ENCODE measurements around the gene OCIAD1. TPM values are rescaled to one million over a fixed set of nuclear protein-coding genes. Genes with fewer than 3 reads are reported as not detected.

OCIAD1 gene
- total and polyA plus RNA-seq, 9 donors: 73.4 to 241 (median 112) TPM

DNA sequence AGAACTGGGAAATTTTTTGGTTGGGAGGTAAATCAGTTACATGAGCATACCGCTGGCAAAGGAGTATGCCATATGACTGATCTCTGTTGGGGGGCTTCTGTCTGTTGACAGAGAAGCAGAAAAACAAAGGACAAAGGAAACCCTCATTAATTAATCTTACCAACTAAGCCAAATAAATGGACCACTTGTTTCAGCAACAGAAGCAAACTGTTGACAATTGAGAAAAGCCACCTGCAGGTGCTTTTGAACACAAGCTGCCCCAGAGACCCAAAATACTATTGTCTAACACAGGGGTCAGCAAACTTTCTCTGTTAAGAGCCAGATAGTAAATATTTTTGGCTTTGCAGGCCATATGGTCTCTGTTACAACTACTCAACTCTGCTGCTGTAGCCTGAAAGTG lies 43.8 kb upstream of the OCIAD1 start:
- H3K4me3 ChIP-seq: no peak overlapping the region
- intact Hi-C loops (cut with DNase I): no loop called here
- WGBS, 3 donors: 11 to 27% (median 16%) methylated on average over 1 of the region's 1 CpG
- no peaks in the 10 kb centered on the region for H3K36me3 ChIP-seq
- TF ChIP-seq POLR2A (IDR thresholded peaks at IDR 0.05) (no peak), EP300 (IDR thresholded peaks at IDR 0.05) (no peak)
- TF ChIP-seq, protein P1, sequence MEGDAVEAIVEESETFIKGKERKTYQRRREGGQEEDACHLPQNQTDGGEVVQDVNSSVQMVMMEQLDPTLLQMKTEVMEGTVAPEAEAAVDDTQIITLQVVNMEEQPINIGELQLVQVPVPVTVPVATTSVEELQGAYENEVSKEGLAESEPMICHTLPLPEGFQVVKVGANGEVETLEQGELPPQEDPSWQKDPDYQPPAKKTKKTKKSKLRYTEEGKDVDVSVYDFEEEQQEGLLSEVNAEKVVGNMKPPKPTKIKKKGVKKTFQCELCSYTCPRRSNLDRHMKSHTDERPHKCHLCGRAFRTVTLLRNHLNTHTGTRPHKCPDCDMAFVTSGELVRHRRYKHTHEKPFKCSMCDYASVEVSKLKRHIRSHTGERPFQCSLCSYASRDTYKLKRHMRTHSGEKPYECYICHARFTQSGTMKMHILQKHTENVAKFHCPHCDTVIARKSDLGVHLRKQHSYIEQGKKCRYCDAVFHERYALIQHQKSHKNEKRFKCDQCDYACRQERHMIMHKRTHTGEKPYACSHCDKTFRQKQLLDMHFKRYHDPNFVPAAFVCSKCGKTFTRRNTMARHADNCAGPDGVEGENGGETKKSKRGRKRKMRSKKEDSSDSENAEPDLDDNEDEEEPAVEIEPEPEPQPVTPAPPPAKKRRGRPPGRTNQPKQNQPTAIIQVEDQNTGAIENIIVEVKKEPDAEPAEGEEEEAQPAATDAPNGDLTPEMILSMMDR (IDR thresholded peaks at IDR 0.05): no peak
- H3K27ac ChIP-seq: no peak overlapping the region
- no peaks in the 10 kb centered on the region for H3K4me1 ChIP-seq (ENCODE audit: insufficient read depth)
- H3K27me3 ChIP-seq: no peaks in the 10 kb centered on the region
- H3K9me3 ChIP-seq: no peaks in the 10 kb centered on the region
- no peak for DNase-seq

DNA sequence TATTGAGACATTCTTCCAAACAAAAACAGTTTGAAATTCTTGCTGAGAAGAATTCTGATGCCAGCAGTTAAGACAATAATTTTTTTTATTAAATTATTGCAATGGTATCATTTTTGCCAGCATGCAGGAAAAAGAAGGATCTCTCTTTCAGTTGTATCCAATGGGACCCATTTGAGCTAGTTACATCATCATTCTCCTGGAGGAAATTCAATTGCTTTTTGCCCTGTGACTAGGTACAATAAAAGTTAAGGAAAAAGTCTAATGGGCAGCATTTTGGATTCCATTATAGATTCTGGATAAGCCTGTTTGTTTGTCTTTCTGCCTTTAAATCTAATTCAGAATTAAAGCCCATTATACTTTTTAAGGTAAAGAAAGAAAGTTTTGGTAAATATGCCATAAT lies 40.3 kb upstream of the OCIAD1 start:
- Histone ChIP-seq H3K9me3 (no peaks in the 10 kb centered on the region), H3K4me1 (ENCODE audit: insufficient read depth) (no peaks in the 10 kb centered on the region), H3K27me3 (no peaks in the 10 kb centered on the region), H3K36me3 (no peaks in the 10 kb centered on the region), H3K27ac (no peak overlapping the region), H3K4me3 (no peak overlapping the region)
- TF ChIP-seq EP300 (IDR thresholded peaks at IDR 0.05) (no peak), POLR2A (IDR thresholded peaks at IDR 0.05) (no peak)
- TF ChIP-seq, protein P1 (IDR thresholded peaks at IDR 0.05): no peak
- intact Hi-C loops (cut with DNase I): no loop called here
- no peak for DNase-seq

DNA sequence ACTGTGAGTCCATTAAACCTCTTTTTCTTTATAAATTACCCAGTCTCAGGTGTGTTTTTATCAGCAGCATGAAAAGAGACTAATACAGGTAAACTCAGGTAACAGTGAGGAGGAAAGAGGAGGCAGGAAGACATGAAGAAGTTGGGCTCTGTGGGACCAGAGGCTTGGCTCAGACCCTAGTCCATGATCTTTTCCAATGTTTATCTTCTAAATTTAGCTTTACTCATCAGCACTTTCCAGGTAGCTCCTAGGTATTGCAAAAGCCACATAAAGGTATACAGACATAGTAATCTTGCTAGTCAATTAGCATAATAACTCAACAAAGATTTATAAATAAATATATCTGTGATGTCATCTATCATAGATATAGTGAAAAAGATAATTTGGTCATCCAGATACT lies 39.6 kb upstream of the OCIAD1 start:
- intact Hi-C loops (cut with DNase I): no loop called here
- Histone ChIP-seq H3K36me3 (no peaks in the 10 kb centered on the region), H3K9me3 (no peaks in the 10 kb centered on the region), H3K27me3 (no peaks in the 10 kb centered on the region), H3K27ac (no peak overlapping the region), H3K4me3 (no peak overlapping the region), H3K4me1 (ENCODE audit: insufficient read depth) (no peaks in the 10 kb centered on the region)
- no peak for DNase-seq
- TF ChIP-seq, protein P1 (IDR thresholded peaks at IDR 0.05): no peak
- TF ChIP-seq POLR2A (IDR thresholded peaks at IDR 0.05) (no peak), EP300 (IDR thresholded peaks at IDR 0.05) (no peak)

DNA sequence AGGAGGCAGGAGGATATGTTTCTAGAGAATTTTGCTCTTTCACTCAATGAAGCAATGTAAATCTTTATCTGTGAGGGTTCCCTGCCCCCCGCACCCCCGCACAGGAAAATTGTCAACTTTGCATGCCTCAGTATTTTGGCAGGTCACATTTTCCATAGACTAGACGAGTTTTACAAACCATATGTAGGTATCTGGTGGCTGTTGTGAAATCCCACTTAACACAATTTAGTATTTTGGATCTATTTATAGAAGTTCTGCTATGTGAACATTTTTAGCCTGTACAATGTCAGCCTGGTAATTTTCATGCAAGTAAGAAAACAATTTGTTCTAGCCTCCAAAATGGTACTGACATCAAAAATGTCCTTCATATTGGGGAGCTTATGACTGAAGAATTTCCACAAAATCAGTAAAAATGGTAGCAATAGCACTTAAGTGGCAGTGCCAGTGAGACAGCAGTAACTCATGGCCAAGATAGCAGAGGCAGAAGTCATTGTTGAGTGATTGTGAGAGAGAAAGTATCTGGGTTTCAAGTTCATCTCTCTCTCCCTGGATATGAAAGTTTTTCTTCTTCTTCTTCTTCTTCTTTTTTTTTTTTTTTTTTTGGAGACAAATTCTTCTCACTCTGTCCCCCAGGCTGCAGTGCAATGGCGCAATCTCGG lies 38.4 kb upstream of the OCIAD1 start:
- Histone ChIP-seq H3K9me3 (no peaks in the 10 kb centered on the region), H3K4me1 (ENCODE audit: insufficient read depth) (no peaks in the 10 kb centered on the region), H3K27ac (no peak overlapping the region), H3K4me3 (no peak overlapping the region), H3K36me3 (no peaks in the 10 kb centered on the region), H3K27me3 (no peaks in the 10 kb centered on the region)
- no peak for DNase-seq
- intact Hi-C loops (cut with DNase I): no loop called here
- TF ChIP-seq, protein P1 (IDR thresholded peaks at IDR 0.05): no peak
- no peak for TF ChIP-seq EP300 (IDR thresholded peaks at IDR 0.05)
- TF ChIP-seq POLR2A (IDR thresholded peaks at IDR 0.05): no peak
- WGBS, 3 donors: 65 to 70% (median 68%) methylated on average over 5 of the region's 5 CpGs
